ENCODE data around the gene CCDC188. TPM values are rescaled to one million over a fixed set of nuclear protein-coding genes. Genes with fewer than 3 reads are reported as not detected.

Gene CCDC188
- total and polyA plus RNA-seq, 9 of the 15 experiments (the other 6 are each of a cell fraction or from before 2014, with no cell fraction given) = not detected

GRCh38 chr22:20186183-20186870, 35.5 kb upstream of the CCDC188 start (continued):
- TF ChIP-seq MBD2 (IDR thresholded peaks at IDR 0.05; ENCODE audit: borderline replicate concordance, low read depth) (0 out of 2 replicates have a peak, but pooled peaks have one; percentile 37), ZC3H4 (CRISPR knock-in tag; IDR thresholded peaks at IDR 0.05; ENCODE audit: borderline replicate concordance) (0 out of 2 replicates have a peak, but pooled peaks have one; percentile 2), ZNF740 (CRISPR knock-in tag; IDR thresholded peaks at IDR 0.05) (no peak), ZNF740 (tag; IDR thresholded peaks at IDR 0.05) (no peak), GTF2A2 (tag; IDR thresholded peaks at IDR 0.05) (no peak), SMARCA4 (IDR thresholded peaks at IDR 0.05) (no peak), U2AF2 (optimal IDR thresholded peaks at IDR 0.05; ENCODE audit: low read depth, low read length) (no peak), TEAD4 (IDR thresholded peaks at IDR 0.05; ENCODE audit: low read length) (no peak), TEAD4 (CRISPR knock-in tag; IDR thresholded peaks at IDR 0.05; ENCODE audit: borderline replicate concordance) (no peak), DACH1 (IDR thresholded peaks at IDR 0.05; ENCODE audit: partially characterized antibody) (no peak), RREB1 (CRISPR knock-in tag; IDR thresholded peaks at IDR 0.05) (no peak)
- TF ChIP-seq, protein P1, sequence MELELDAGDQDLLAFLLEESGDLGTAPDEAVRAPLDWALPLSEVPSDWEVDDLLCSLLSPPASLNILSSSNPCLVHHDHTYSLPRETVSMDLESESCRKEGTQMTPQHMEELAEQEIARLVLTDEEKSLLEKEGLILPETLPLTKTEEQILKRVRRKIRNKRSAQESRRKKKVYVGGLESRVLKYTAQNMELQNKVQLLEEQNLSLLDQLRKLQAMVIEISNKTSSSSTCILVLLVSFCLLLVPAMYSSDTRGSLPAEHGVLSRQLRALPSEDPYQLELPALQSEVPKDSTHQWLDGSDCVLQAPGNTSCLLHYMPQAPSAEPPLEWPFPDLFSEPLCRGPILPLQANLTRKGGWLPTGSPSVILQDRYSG (tag; conservative IDR thresholded peaks at IDR 0.05; ENCODE audit: low read depth) = no peak
- TF ChIP-seq, protein P2, sequence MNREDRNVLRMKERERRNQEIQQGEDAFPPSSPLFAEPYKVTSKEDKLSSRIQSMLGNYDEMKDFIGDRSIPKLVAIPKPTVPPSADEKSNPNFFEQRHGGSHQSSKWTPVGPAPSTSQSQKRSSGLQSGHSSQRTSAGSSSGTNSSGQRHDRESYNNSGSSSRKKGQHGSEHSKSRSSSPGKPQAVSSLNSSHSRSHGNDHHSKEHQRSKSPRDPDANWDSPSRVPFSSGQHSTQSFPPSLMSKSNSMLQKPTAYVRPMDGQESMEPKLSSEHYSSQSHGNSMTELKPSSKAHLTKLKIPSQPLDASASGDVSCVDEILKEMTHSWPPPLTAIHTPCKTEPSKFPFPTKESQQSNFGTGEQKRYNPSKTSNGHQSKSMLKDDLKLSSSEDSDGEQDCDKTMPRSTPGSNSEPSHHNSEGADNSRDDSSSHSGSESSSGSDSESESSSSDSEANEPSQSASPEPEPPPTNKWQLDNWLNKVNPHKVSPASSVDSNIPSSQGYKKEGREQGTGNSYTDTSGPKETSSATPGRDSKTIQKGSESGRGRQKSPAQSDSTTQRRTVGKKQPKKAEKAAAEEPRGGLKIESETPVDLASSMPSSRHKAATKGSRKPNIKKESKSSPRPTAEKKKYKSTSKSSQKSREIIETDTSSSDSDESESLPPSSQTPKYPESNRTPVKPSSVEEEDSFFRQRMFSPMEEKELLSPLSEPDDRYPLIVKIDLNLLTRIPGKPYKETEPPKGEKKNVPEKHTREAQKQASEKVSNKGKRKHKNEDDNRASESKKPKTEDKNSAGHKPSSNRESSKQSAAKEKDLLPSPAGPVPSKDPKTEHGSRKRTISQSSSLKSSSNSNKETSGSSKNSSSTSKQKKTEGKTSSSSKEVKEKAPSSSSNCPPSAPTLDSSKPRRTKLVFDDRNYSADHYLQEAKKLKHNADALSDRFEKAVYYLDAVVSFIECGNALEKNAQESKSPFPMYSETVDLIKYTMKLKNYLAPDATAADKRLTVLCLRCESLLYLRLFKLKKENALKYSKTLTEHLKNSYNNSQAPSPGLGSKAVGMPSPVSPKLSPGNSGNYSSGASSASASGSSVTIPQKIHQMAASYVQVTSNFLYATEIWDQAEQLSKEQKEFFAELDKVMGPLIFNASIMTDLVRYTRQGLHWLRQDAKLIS (CRISPR knock-in tag; IDR thresholded peaks at IDR 0.05) = no peak
- TF ChIP-seq, protein P3, sequence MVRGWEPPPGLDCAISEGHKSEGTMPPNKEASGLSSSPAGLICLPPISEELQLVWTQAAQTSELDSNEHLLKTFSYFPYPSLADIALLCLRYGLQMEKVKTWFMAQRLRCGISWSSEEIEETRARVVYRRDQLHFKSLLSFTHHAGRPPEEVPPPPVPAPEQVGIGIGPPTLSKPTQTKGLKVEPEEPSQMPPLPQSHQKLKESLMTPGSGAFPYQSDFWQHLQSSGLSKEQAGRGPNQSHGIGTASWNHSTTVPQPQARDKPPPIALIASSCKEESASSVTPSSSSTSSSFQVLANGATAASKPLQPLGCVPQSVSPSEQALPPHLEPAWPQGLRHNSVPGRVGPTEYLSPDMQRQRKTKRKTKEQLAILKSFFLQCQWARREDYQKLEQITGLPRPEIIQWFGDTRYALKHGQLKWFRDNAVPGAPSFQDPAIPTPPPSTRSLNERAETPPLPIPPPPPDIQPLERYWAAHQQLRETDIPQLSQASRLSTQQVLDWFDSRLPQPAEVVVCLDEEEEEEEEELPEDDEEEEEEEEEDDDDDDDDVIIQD (CRISPR knock-in tag; IDR thresholded peaks at IDR 0.05) = no peak
